SK-N-SH (cell line): ENCODE measurements around the gene ATG4C. TPM values are rescaled to one million over a fixed set of nuclear protein-coding genes. Genes with fewer than 3 reads are reported as not detected.

ENCODE experiments used
- CTCF ChIA-PET: fragments of 300-600, 350-600 bp; formaldehyde crosslinking; extraction: SDS; loops from one replicate; lab custom pipeline; 2021; lab: Yijun Ruan, JAX
- POLR2A ChIA-PET: fragments of 350-600 bp; sonication (Branson Sonifier 250); formaldehyde crosslinking; extraction: SDS; loops from one replicate; lab custom pipeline; 2020; ENCODE audit warnings: antibody characterized with exemption, inconsistent platforms; lab: Yijun Ruan, JAX
- DNase-seq: peaks from one replicate; pipeline ENCODE4 v3.0.0; 2012
- H2AFZ ChIP-seq: fragments of 200-600 bp; sonication (generic); 2 replicates; pipeline ENCODE4 v1.8.1; 2016; ENCODE audit warnings: antibody characterized with exemption, mild to moderate bottlenecking, low read depth
- H3F3A ChIP-seq: fragments of 200-600 bp; sonication (generic); replicated peaks from 2 replicates; pipeline ENCODE3; 2016; ENCODE audit warnings: antibody characterized with exemption, mild to moderate bottlenecking; ENCODE audit not compliant: insufficient read depth
- H3K27ac ChIP-seq, 2 experiments: fragments of 200-500 bp in 1 of 2; fragments of 200-600 bp in 1 of 2; sonication (Bioruptor generic) in 1 of 2; sonication (generic), shearing (Covaris generic) in 1 of 2; 2 replicates each; pipeline versions ENCODE4 v1.5.1 to v1.6.1; 2014 to 2016; ENCODE audit warnings: low read depth in 2 of 2, inconsistent platforms in 1 of 2, low read length in 1 of 2, mild to moderate bottlenecking in 1 of 2, mixed read lengths in 1 of 2
- H3K27me3 ChIP-seq: fragments of 200-600 bp; sonication (generic), shearing (Covaris generic); 2 replicates; pipeline ENCODE4 v1.6.1; 2016; ENCODE audit warnings: mixed run types; ENCODE audit not compliant: insufficient read depth
- H3K36me3 ChIP-seq, 2 experiments: fragments of 200-500 bp in 1 of 2; fragments of 200-600 bp in 1 of 2; sonication (Bioruptor generic) in 1 of 2; sonication (generic) in 1 of 2; replicated peaks in 1 of 2; 2 replicates each; pipeline versions ENCODE3 to v1.5.1; 2014 to 2016; ENCODE audit warnings: low read length in 1 of 2, mild to moderate bottlenecking in 1 of 2; ENCODE audit not compliant: insufficient read depth in 2 of 2, control insufficient read depth in 1 of 2
- H3K4me1 ChIP-seq, 2 experiments: fragments of 200-500 bp in 1 of 2; fragments of 200-600 bp in 1 of 2; sonication (Bioruptor generic) in 1 of 2; sonication (generic), shearing (Covaris generic) in 1 of 2; 2 replicates each; pipeline versions ENCODE4 v1.5.1 to v1.6.1; 2014 to 2016; ENCODE audit warnings: low read depth in 1 of 2, low read length in 1 of 2, mixed run types in 1 of 2; ENCODE audit not compliant: insufficient read depth in 2 of 2, control insufficient read depth in 1 of 2
- H3K4me2 ChIP-seq: fragments of 200-600 bp; sonication (generic), shearing (Covaris generic); 2 replicates; pipeline ENCODE4 v1.6.1; 2017; ENCODE audit warnings: mixed run types
- H3K4me3 ChIP-seq, 2 experiments: fragments of 200-500 bp in 1 of 2; fragments of 200-600 bp in 1 of 2; sonication (Bioruptor generic) in 1 of 2; sonication (generic), shearing (Covaris generic) in 1 of 2; 2 replicates each; pipeline versions ENCODE4 v1.5.1 to v1.8.1; 2014 to 2016; ENCODE audit warnings: low read depth in 2 of 2, inconsistent platforms in 1 of 2, low read length in 1 of 2, mild to moderate bottlenecking in 1 of 2, mixed read lengths in 1 of 2, moderate library complexity in 1 of 2
- H3K79me2 ChIP-seq: fragments of 200-600 bp; sonication (generic); 2 replicates; pipeline ENCODE4 v1.8.1; 2017; ENCODE audit warnings: mild to moderate bottlenecking; ENCODE audit not compliant: insufficient read depth
- H3K9ac ChIP-seq: fragments of 200-600 bp; sonication (generic); 2 replicates; pipeline ENCODE4 v1.6.1; 2017; ENCODE audit warnings: mixed run types
- H3K9me2 ChIP-seq: fragments of 200-600 bp; sonication (generic); 2 replicates; pipeline ENCODE4 v1.6.1; 2017; ENCODE audit warnings: mixed run types
- H3K9me3 ChIP-seq: fragments of 200-600 bp; sonication (generic); 2 replicates; pipeline ENCODE4 v1.6.1; 2017; ENCODE audit warnings: mixed run types, mild to moderate bottlenecking, moderate library complexity
- H4K20me1 ChIP-seq: fragments of 200-600 bp; sonication (generic); 2 replicates; pipeline ENCODE4 v1.6.1; 2017; ENCODE audit warnings: mild to moderate bottlenecking, mixed run types; ENCODE audit not compliant: insufficient read depth
- CHD2 ChIP-seq: fragments of 150-350 bp; IDR thresholded peaks from 2 replicates; pipeline ENCODE4 v1.6.1; 2018; ENCODE audit warnings: low read length; ENCODE audit not compliant: partially characterized antibody
- CTCF ChIP-seq: fragments of 200-600 bp; sonication (generic); IDR thresholded peaks from 2 replicates; pipeline ENCODE4 v1.6.1; 2017; ENCODE audit warnings: antibody characterized with exemption, mild to moderate bottlenecking, moderate library complexity
- ELF1 ChIP-seq: IDR thresholded peaks from 2 replicates; pipeline ENCODE4 v1.4.0; 2012
- EZH2phosphoT487 ChIP-seq: fragments of 200-600 bp; sonication (generic); IDR thresholded peaks from 2 replicates; pipeline ENCODE4 v1.6.1; 2017; ENCODE audit warnings: low read depth, mixed run types, mild to moderate bottlenecking, antibody characterized with exemption, moderate library complexity, borderline replicate concordance
- FOSL2 ChIP-seq: IDR thresholded peaks from 2 replicates; pipeline ENCODE4 v1.4.0; 2012; ENCODE audit warnings: low read depth, mild to moderate bottlenecking, moderate library complexity, borderline replicate concordance
- FOXJ3 ChIP-seq: sonication (generic); formaldehyde crosslinking; IDR thresholded peaks from 2 replicates; pipeline ENCODE4 v1.5.1; 2020; ENCODE audit warnings: mild to moderate bottlenecking, missing genetic modification reagents
- GABPA ChIP-seq: IDR thresholded peaks from 2 replicates; pipeline ENCODE4 v1.4.0; 2012; ENCODE audit warnings: low read depth, mild to moderate bottlenecking
- GATA2 ChIP-seq: sonication (generic); formaldehyde crosslinking; IDR thresholded peaks from 2 replicates; pipeline ENCODE4 v1.5.0; 2020; ENCODE audit warnings: mild to moderate bottlenecking, missing genetic modification reagents
- NFIC ChIP-seq: IDR thresholded peaks from 2 replicates; pipeline ENCODE4 v1.4.0; 2012; ENCODE audit warnings: borderline replicate concordance
- NRF1 ChIP-seq: IDR thresholded peaks from 2 replicates; pipeline ENCODE4 v1.6.1; 2012; ENCODE audit warnings: low read depth, mild to moderate bottlenecking, low read length
- POLR2AphosphoS5 ChIP-seq: IDR thresholded peaks from 2 replicates; pipeline ENCODE4 v1.6.1; 2012; ENCODE audit warnings: low read depth, low read length
- RAD21 ChIP-seq: IDR thresholded peaks from 2 replicates; pipeline ENCODE4 v1.6.1; 2012; ENCODE audit warnings: mild to moderate bottlenecking, low read length
- RFX5 ChIP-seq: IDR thresholded peaks from 2 replicates; pipeline ENCODE4 v1.6.1; 2012; ENCODE audit warnings: mild to moderate bottlenecking, improper control_type of control experiment, low read length
- RXRA ChIP-seq: IDR thresholded peaks from 2 replicates; pipeline ENCODE4 v1.4.0; 2012; ENCODE audit warnings: low read depth, mild to moderate bottlenecking, borderline replicate concordance
- SIN3A ChIP-seq: IDR thresholded peaks from 2 replicates; pipeline ENCODE4 v1.6.1; 2012; ENCODE audit warnings: low read depth, mild to moderate bottlenecking, low read length, moderate library complexity, borderline replicate concordance
- TAF1 ChIP-seq: IDR thresholded peaks from 2 replicates; pipeline ENCODE4 v1.6.1; 2012; ENCODE audit warnings: low read depth, mild to moderate bottlenecking, low read length, moderate library complexity, borderline replicate concordance
- ZBTB33 ChIP-seq: IDR thresholded peaks from 2 replicates; pipeline ENCODE4 v1.4.0; 2012; ENCODE audit warnings: low read depth, borderline replicate concordance
- polyA plus RNA-seq, 3 experiments: library from polyadenylated mRNA; depleted of rRNA; stranded (reverse); fragments of >200 nt; gene quantifications; 2 replicates each; pipeline ENCODE4 v1.2.3, GENCODE V29; 2012
- TF ChIP-seq, protein P1 (sequence below): fragments of 150-350 bp; IDR thresholded peaks from 2 replicates; pipeline ENCODE4 v1.6.1; 2016; ENCODE audit warnings: mild to moderate bottlenecking, low read depth, low read length

ATG4C gene
- polyA plus RNA-seq, 1 of the 3 experiments (the other 2 are of a cell fraction): 3.0 TPM

DNA sequence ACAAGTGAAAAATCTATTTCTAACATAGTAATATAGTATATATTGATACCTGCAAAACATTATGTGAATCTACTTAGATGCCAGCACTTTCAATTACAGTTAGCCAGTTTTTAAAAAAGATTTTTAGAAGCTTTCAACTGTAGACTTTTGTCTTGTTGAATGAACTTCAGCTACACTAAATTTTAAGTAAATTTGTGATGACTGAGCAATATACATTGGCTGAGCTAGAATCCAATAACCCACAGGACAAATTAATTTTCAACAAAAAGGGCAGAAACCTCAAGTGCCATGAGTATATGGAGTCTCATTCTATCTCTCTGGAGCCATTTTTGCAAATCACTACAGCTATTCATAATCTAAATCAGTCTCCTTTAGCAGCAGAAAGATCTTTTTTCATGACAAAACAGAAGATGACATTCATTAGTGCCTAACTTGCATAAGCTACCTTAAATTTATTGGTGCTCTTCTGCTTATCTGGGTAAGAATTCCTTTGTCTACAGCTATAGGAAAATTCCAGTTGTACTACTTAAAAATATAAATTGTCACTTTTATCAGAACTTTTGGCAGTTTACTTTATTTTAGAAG, 100.3 kb downstream of the ATG4C start:
- H3F3A ChIP-seq: no peaks in the 10 kb centered on the region
- H3K9me2 ChIP-seq: no peaks in the 10 kb centered on the region
- no peak overlapping the region for H3K4me2 ChIP-seq
- no peaks in the 10 kb centered on the region for H3K36me3 ChIP-seq
- H3K79me2 ChIP-seq: no peaks in the 10 kb centered on the region
- H3K9me3 ChIP-seq: no peaks in the 10 kb centered on the region
- H3K9ac ChIP-seq: no peak overlapping the region
- H3K27ac ChIP-seq: no peak overlapping the region
- CTCF ChIA-PET: interaction anchor here (1.0 to 3.3 kb wide), 4 partner anchors 11 to 265 kb away, joined by 3 to 13 read pairs (median 6); no protein-coding TSS in a partner anchor
- H3K27me3 ChIP-seq: no peaks in the 10 kb centered on the region
- no peaks in the 10 kb centered on the region for H4K20me1 ChIP-seq
- no peak for DNase-seq
- no peak overlapping the region for H2AFZ ChIP-seq
- no peak overlapping the region for H3K4me3 ChIP-seq
- POLR2A ChIA-PET: no interaction called here
- no peak for TF ChIP-seq RXRA
- TF ChIP-seq, protein P1, sequence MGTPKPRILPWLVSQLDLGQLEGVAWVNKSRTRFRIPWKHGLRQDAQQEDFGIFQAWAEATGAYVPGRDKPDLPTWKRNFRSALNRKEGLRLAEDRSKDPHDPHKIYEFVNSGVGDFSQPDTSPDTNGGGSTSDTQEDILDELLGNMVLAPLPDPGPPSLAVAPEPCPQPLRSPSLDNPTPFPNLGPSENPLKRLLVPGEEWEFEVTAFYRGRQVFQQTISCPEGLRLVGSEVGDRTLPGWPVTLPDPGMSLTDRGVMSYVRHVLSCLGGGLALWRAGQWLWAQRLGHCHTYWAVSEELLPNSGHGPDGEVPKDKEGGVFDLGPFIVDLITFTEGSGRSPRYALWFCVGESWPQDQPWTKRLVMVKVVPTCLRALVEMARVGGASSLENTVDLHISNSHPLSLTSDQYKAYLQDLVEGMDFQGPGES: no peak
- no peak for TF ChIP-seq POLR2AphosphoS5
- TF ChIP-seq TAF1: no peak
- no peak for TF ChIP-seq RFX5
- no peak for TF ChIP-seq GATA2 (CRISPR knock-in tag)
- TF ChIP-seq RAD21: no peak
- no peak for TF ChIP-seq CTCF
- TF ChIP-seq FOSL2: no peak
- TF ChIP-seq CHD2: no peak
- no peak for TF ChIP-seq ZBTB33
- TF ChIP-seq FOXJ3 (CRISPR knock-in tag): no peak
- TF ChIP-seq NFIC: no peak
- TF ChIP-seq GABPA: no peak
- TF ChIP-seq SIN3A: no peak
- no peak for TF ChIP-seq ELF1
- TF ChIP-seq EZH2phosphoT487: no peak
- TF ChIP-seq NRF1: no peak
- TF ChIP-seq, all 33 proteins: peak for 0
- H3K4me1 ChIP-seq: peaks cover 0 to 6% of the 10 kb centered on the region in 2 experiments; a peak in 2 of 4 replicates
